DOHH2 (cell line): ENCODE measurements around the gene CCL22.
"Not testable (repeated sequence)": the region's sequence is repeated elsewhere in the genome, so short reads cannot be mapped to it uniquely, and the experiment has no call there.

ENCODE experiments used
- EZH2phosphoT487 ChIP-seq: fragments of 200-600 bp; sonication (generic); IDR thresholded peaks from 2 replicates; pipeline ENCODE4 v1.6.1; 2017; ENCODE audit warnings: borderline replicate concordance, mild to moderate bottlenecking, antibody characterized with exemption, low read length, moderate library complexity, mixed read lengths
- TF ChIP-seq, protein P1 (sequence below): fragments of 200-600 bp; sonication (generic); IDR thresholded peaks from one replicate; pipeline ENCODE4 v1.5.1; 2014; ENCODE audit warnings: antibody characterized with exemption, mild to moderate bottlenecking, low read depth, low read length; ENCODE audit not compliant: poor library complexity, severe bottlenecking

DNA sequence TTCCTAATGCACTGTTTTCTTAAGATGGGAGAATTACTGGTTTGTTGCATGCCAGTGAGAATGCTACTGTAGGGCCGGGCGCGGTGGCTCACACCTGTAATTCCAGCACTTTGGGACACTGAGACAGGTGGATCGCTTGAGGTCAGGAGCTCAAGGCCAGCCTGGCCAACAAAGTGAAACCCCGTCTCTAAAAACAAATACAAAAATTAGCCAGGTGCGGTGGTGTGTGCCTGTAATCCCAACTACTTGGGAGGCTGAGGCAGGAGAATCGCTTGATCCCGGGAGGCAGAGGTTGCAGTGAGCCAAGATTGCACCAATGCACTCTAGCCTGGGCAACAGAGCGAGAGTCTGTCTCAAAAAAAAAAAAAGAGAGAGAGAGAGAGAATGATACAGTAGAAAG, 16.0 kb upstream of the CCL22 start:
- TF ChIP-seq, protein P1, sequence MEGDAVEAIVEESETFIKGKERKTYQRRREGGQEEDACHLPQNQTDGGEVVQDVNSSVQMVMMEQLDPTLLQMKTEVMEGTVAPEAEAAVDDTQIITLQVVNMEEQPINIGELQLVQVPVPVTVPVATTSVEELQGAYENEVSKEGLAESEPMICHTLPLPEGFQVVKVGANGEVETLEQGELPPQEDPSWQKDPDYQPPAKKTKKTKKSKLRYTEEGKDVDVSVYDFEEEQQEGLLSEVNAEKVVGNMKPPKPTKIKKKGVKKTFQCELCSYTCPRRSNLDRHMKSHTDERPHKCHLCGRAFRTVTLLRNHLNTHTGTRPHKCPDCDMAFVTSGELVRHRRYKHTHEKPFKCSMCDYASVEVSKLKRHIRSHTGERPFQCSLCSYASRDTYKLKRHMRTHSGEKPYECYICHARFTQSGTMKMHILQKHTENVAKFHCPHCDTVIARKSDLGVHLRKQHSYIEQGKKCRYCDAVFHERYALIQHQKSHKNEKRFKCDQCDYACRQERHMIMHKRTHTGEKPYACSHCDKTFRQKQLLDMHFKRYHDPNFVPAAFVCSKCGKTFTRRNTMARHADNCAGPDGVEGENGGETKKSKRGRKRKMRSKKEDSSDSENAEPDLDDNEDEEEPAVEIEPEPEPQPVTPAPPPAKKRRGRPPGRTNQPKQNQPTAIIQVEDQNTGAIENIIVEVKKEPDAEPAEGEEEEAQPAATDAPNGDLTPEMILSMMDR = not testable (repeated sequence)
- not testable (repeated sequence) for TF ChIP-seq EZH2phosphoT487
